Osteoblast (primary cell): Measurements from ENCODE around the gene SLC25A10. TPM values are rescaled to one million over a fixed set of nuclear protein-coding genes. Genes with fewer than 3 reads are reported as not detected.

Experiments
- DNase-seq: peaks from one replicate; pipeline ENCODE4 v3.0.0; 2011; ENCODE audit warnings: low spot score, mixed read lengths; ENCODE audit not compliant: insufficient read length; ENCODE audit errors: missing footprints
- H2AFZ ChIP-seq: 2 replicates; pipeline ENCODE4 v1.6.0; 2011; ENCODE audit warnings: mild to moderate bottlenecking, low read length
- H3K27ac ChIP-seq: 2 replicates; pipeline ENCODE4 v1.5.1; 2011; ENCODE audit warnings: mild to moderate bottlenecking, low read depth, low read length, moderate library complexity
- H3K27me3 ChIP-seq: 2 replicates; pipeline ENCODE4 v1.6.0; 2012; ENCODE audit warnings: mild to moderate bottlenecking, control low read depth, inconsistent platforms, low read length, moderate library complexity; ENCODE audit not compliant: insufficient read depth
- H3K36me3 ChIP-seq: 2 replicates; pipeline ENCODE4 v1.5.1; 2011; ENCODE audit warnings: mild to moderate bottlenecking, low read length, control low read depth, moderate library complexity; ENCODE audit not compliant: insufficient read depth
- H3K4me1 ChIP-seq: 2 replicates; pipeline ENCODE4 v1.5.1; 2011; ENCODE audit warnings: mild to moderate bottlenecking, low read length, control low read depth, moderate library complexity; ENCODE audit not compliant: insufficient read depth
- H3K4me2 ChIP-seq: 2 replicates; pipeline ENCODE4 v1.6.0; 2011; ENCODE audit warnings: mild to moderate bottlenecking, low read length; ENCODE audit not compliant: insufficient read depth
- H3K4me3 ChIP-seq: fragments of 200-600 bp; sonication (generic); 3 replicates; pipeline ENCODE4 v1.5.1; 2012; ENCODE audit warnings: mild to moderate bottlenecking, low read length, inconsistent platforms; ENCODE audit not compliant: insufficient read depth
- H3K79me2 ChIP-seq: 2 replicates; pipeline ENCODE4 v1.6.0; 2012; ENCODE audit warnings: mild to moderate bottlenecking, low read length, control low read depth, inconsistent platforms; ENCODE audit not compliant: insufficient read depth
- H3K9me3 ChIP-seq: 2 replicates; pipeline ENCODE4 v1.5.1; 2011; ENCODE audit warnings: low read depth, low read length, control low read depth
- H4K20me1 ChIP-seq: 2 replicates; pipeline ENCODE4 v1.6.0; 2012; ENCODE audit warnings: mild to moderate bottlenecking, low read length, control low read depth; ENCODE audit not compliant: insufficient read depth
- total RNA-seq: library from RNA; depleted of rRNA; stranded (reverse); fragments of >200 nt; gene quantifications from 2 replicates; pipeline ENCODE4 v1.2.3, GENCODE V29; 2012
- TF ChIP-seq, protein P1 (sequence below): IDR thresholded peaks from 2 replicates; pipeline ENCODE4 v1.5.1; 2011; ENCODE audit warnings: mild to moderate bottlenecking, low read depth, low read length, moderate library complexity; ENCODE audit errors: extremely low read depth

The SLC25A10 gene
- total RNA-seq, 1 donor = 7.6 TPM

DNA sequence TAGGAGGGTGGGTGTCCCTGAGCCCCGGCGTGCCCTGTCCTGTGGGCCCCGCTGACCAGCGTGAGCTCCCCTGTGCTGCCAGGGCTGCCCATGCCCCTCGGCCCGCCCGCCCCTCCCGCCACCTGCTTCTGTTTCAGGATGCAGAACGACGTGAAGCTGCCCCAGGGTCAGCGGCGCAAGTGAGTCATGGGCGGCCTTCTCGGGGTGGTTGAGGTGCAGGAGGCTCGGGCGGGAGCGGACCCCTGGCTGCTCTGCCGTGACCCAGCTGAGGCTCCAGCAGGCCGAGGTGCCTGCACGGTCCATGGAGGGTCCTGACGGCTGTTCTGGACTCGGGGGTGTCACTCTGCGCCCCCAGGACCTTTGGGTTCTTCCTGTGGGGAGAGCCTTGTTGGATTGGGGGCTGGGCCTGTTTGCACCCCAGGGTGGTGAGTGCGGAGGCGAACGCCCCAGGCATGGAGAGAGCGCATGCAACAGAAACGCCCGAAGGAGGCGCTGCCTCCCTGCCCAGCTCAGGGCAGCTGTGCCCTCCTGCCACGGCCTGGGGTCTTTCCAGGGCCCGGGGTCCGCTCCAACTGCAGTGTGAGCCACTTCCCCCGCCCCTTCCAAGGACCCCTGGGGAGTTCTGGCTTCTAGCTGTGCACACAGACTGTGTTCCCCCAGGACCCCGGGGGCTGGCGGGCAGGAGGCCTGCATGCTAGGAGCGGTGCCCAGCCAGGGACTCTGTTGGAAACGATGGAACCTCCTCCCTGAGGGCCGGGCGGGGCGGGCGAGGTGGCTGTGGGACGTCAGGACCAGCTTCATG lies 4.0 kb downstream of the SLC25A10 start:
- no peaks in the 10 kb centered on the region for H3K27me3 ChIP-seq
- no peak overlapping the region for H3K4me2 ChIP-seq
- DNase-seq = peak; percentile 89
- peaks cover 10% of the 10 kb centered on the region for H4K20me1 ChIP-seq
- H2AFZ ChIP-seq = no peak overlapping the region
- H3K36me3 ChIP-seq = no peaks in the 10 kb centered on the region
- peaks cover 17% of the 10 kb centered on the region for H3K4me1 ChIP-seq
- no peak overlapping the region for H3K27ac ChIP-seq
- H3K4me3 ChIP-seq = no peak overlapping the region
- TF ChIP-seq, protein P1, sequence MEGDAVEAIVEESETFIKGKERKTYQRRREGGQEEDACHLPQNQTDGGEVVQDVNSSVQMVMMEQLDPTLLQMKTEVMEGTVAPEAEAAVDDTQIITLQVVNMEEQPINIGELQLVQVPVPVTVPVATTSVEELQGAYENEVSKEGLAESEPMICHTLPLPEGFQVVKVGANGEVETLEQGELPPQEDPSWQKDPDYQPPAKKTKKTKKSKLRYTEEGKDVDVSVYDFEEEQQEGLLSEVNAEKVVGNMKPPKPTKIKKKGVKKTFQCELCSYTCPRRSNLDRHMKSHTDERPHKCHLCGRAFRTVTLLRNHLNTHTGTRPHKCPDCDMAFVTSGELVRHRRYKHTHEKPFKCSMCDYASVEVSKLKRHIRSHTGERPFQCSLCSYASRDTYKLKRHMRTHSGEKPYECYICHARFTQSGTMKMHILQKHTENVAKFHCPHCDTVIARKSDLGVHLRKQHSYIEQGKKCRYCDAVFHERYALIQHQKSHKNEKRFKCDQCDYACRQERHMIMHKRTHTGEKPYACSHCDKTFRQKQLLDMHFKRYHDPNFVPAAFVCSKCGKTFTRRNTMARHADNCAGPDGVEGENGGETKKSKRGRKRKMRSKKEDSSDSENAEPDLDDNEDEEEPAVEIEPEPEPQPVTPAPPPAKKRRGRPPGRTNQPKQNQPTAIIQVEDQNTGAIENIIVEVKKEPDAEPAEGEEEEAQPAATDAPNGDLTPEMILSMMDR = no peak
- peaks cover 3% of the 10 kb centered on the region for H3K79me2 ChIP-seq
- H3K9me3 ChIP-seq = no peaks in the 10 kb centered on the region

DNA sequence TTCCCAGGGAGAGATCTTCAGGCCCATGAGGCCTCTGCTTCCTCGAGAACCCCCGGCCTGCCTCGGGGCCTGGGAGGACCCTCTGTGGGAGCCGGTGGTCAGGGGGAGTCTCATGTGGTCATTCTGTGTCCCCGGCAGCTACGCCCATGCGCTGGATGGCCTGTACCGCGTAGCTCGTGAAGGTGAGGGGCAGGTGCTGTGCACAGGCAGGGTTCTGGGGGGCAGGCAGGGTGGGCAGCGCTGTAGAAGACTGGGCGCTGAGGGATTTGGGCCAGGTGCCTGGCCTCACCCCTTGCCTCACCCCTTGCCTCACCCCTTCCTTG lies 4.6 kb downstream of the SLC25A10 start:
- no peak overlapping the region for H3K27ac ChIP-seq
- no peaks in the 10 kb centered on the region for H3K36me3 ChIP-seq
- no peak overlapping the region for H3K4me2 ChIP-seq
- peak; percentile 88 for DNase-seq
- H4K20me1 ChIP-seq = peaks cover 10% of the 10 kb centered on the region
- peaks cover 3% of the 10 kb centered on the region for H3K79me2 ChIP-seq
- H3K4me3 ChIP-seq = no peak overlapping the region
- peaks cover 12% of the 10 kb centered on the region for H3K4me1 ChIP-seq
- H2AFZ ChIP-seq = no peak overlapping the region
- TF ChIP-seq, protein P1 = no peak
- H3K27me3 ChIP-seq = no peaks in the 10 kb centered on the region
- no peaks in the 10 kb centered on the region for H3K9me3 ChIP-seq

DNA sequence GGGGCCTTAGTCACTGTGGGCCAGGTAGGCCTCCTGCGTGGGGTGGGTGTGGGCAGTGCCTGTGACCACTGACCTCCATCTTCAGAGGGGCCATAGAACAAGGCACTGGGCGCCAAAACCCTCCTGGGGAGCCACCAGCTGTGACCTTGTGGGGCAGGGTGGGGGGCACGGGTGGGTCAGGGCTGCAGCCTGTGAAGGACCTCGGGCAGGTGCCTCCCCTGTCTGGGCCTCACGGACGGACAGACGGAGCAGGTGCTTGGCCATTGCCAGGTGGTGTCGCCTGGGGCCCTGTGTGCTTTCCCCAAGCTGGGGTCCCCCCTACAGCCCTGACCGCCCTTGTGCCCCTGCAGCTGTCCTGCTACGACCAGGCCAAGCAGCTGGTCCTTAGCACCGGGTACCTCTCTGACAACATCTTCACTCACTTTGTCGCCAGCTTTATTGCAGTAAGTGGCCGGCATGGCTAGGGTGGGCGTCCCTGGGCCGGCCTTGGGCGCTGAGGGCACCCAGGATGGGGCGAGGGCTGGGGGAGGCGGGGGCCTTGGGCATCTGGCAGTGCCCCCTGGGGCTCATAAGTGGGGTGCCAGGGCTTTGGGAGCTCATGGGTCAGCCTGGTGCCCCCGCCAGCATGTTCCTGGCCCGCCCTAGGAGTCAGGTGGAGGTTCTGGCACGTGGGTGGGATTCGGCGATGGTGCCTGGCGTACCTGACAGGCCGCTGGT lies 5.1 kb downstream of the SLC25A10 start:
- Histone ChIP-seq H3K4me2 (no peak overlapping the region), H3K4me3 (no peak overlapping the region), H2AFZ (no peak overlapping the region), H3K27me3 (no peaks in the 10 kb centered on the region), H3K4me1 (peaks cover 9% of the 10 kb centered on the region), H4K20me1 (peaks cover 10% of the 10 kb centered on the region), H3K36me3 (no peaks in the 10 kb centered on the region), H3K27ac (no peak overlapping the region), H3K9me3 (no peaks in the 10 kb centered on the region), H3K79me2 (peaks cover 3% of the 10 kb centered on the region)
- DNase-seq = peak; percentile 89
- TF ChIP-seq, protein P1 = no peak

DNA sequence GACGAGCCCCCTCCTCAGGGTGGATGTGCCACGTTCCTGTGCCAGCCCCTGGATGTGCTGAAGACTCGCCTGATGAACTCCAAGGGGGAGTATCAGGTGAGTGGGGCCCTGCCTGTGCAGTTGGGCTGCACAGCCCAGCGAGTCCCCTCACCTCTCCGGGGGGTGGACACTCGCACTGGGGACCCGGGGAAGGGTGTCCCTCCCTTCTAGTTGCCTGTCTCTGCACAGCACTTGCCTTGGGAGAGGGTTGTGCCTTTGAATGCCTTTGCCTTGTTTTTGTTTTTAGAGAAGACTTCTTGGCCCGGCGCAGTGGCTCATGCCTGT lies 5.6 kb downstream of the SLC25A10 start:
- no peaks in the 10 kb centered on the region for H3K9me3 ChIP-seq
- no peak overlapping the region for H3K4me3 ChIP-seq
- no peaks in the 10 kb centered on the region for H3K27me3 ChIP-seq
- peaks cover 2% of the 10 kb centered on the region for H3K79me2 ChIP-seq
- TF ChIP-seq, protein P1 = no peak
- DNase-seq = no peak
- no peak overlapping the region for H2AFZ ChIP-seq
- no peak overlapping the region for H3K27ac ChIP-seq
- H3K36me3 ChIP-seq = no peaks in the 10 kb centered on the region
- H3K4me1 ChIP-seq = peaks cover 11% of the 10 kb centered on the region
- H3K4me2 ChIP-seq = no peak overlapping the region
- peaks cover 8% of the 10 kb centered on the region for H4K20me1 ChIP-seq
